ENCODE measurements around the gene KBTBD4.
"Not testable (repeated sequence)": the region's sequence is repeated elsewhere in the genome, so short reads cannot be mapped to it uniquely, and the experiment has no call there.

KBTBD4 gene

GRCh38 chr11:47550288-47551047 lies 28.3 kb downstream of the KBTBD4 start:
- H3K4me3 ChIP-seq (ENCODE audit: insufficient read depth, low read depth, low read length, poor library complexity, severe bottlenecking): no peak overlapping the region
- H3K27ac ChIP-seq (ENCODE audit: insufficient read depth, low read length, poor library complexity, severe bottlenecking): peak overlapping the region; percentile 83
- H3K36me3 ChIP-seq (ENCODE audit: control insufficient read depth, insufficient read depth, low read length): no peaks in the 10 kb centered on the region
- no peak for DNase-seq
- no peaks in the 10 kb centered on the region for H3K27me3 ChIP-seq (replicated peaks; ENCODE audit: control insufficient read depth, insufficient read depth, low read length, poor library complexity, severe bottlenecking)
- H3K4me1 ChIP-seq (ENCODE audit: control insufficient read depth, insufficient read depth, low read length, poor library complexity, severe bottlenecking): peaks cover 14% of the 10 kb centered on the region
- H3K9me3 ChIP-seq (ENCODE audit: control insufficient read depth, low read length): no peaks in the 10 kb centered on the region

- not testable (repeated sequence) for H3K27ac ChIP-seq (ENCODE audit: insufficient read depth, low read length, poor library complexity, severe bottlenecking); H3K9me3 ChIP-seq (ENCODE audit: control insufficient read depth, low read length); H3K4me3 ChIP-seq (ENCODE audit: insufficient read depth, low read depth, low read length, poor library complexity, severe bottlenecking); H3K36me3 ChIP-seq (ENCODE audit: control insufficient read depth, insufficient read depth, low read length); DNase-seq; H3K27me3 ChIP-seq (replicated peaks; ENCODE audit: control insufficient read depth, insufficient read depth, low read length, poor library complexity, severe bottlenecking)
- H3K4me1 ChIP-seq (ENCODE audit: control insufficient read depth, insufficient read depth, low read length, poor library complexity, severe bottlenecking): peaks cover 11% of the 10 kb centered on the region
Observed at GRCh38 chr11:47546274-47546673, 32.5 kb downstream of the KBTBD4 start.

- Histone ChIP-seq H3K36me3 (ENCODE audit: control insufficient read depth, insufficient read depth, low read length) (no peaks in the 10 kb centered on the region), H3K27me3 (replicated peaks; ENCODE audit: control insufficient read depth, insufficient read depth, low read length, poor library complexity, severe bottlenecking) (no peaks in the 10 kb centered on the region), H3K4me1 (ENCODE audit: control insufficient read depth, insufficient read depth, low read length, poor library complexity, severe bottlenecking) (peaks cover 8% of the 10 kb centered on the region), H3K9me3 (ENCODE audit: control insufficient read depth, low read length) (no peaks in the 10 kb centered on the region), H3K4me3 (ENCODE audit: insufficient read depth, low read depth, low read length, poor library complexity, severe bottlenecking) (no peak overlapping the region), H3K27ac (ENCODE audit: insufficient read depth, low read length, poor library complexity, severe bottlenecking) (no peak overlapping the region)
- DNase-seq: no peak
Observed at GRCh38 chr11:47545298-47545697, 33.5 kb downstream of the KBTBD4 start.

GRCh38 chr11:47541070-47541469 lies 37.7 kb downstream of the KBTBD4 start:
- no peak overlapping the region for H3K27ac ChIP-seq (ENCODE audit: insufficient read depth, low read length, poor library complexity, severe bottlenecking)

GRCh38 chr11:47539681-47540039 lies 39.1 kb downstream of the KBTBD4 start:
- DNase-seq: no peak
- Histone ChIP-seq H3K36me3 (ENCODE audit: control insufficient read depth, insufficient read depth, low read length) (peaks cover 4% of the 10 kb centered on the region), H3K27ac (ENCODE audit: insufficient read depth, low read length, poor library complexity, severe bottlenecking) (no peak overlapping the region), H3K27me3 (replicated peaks; ENCODE audit: control insufficient read depth, insufficient read depth, low read length, poor library complexity, severe bottlenecking) (no peaks in the 10 kb centered on the region), H3K4me3 (ENCODE audit: insufficient read depth, low read depth, low read length, poor library complexity, severe bottlenecking) (no peak overlapping the region), H3K4me1 (ENCODE audit: control insufficient read depth, insufficient read depth, low read length, poor library complexity, severe bottlenecking) (peaks cover 11% of the 10 kb centered on the region), H3K9me3 (ENCODE audit: control insufficient read depth, low read length) (no peaks in the 10 kb centered on the region)

More at GRCh38 chr11:47541070-47541469, 37.7 kb downstream of the KBTBD4 start:
- Histone ChIP-seq H3K4me3 (ENCODE audit: insufficient read depth, low read depth, low read length, poor library complexity, severe bottlenecking) (no peak overlapping the region), H3K4me1 (ENCODE audit: control insufficient read depth, insufficient read depth, low read length, poor library complexity, severe bottlenecking) (peaks cover 11% of the 10 kb centered on the region), H3K36me3 (ENCODE audit: control insufficient read depth, insufficient read depth, low read length) (no peaks in the 10 kb centered on the region), H3K9me3 (ENCODE audit: control insufficient read depth, low read length) (no peaks in the 10 kb centered on the region), H3K27me3 (replicated peaks; ENCODE audit: control insufficient read depth, insufficient read depth, low read length, poor library complexity, severe bottlenecking) (no peaks in the 10 kb centered on the region)
- DNase-seq: no peak

GRCh38 chr11:47538741-47539565 lies 39.8 kb downstream of the KBTBD4 start:
- Histone ChIP-seq H3K4me3 (ENCODE audit: insufficient read depth, low read depth, low read length, poor library complexity, severe bottlenecking) (no peak overlapping the region), H3K27ac (ENCODE audit: insufficient read depth, low read length, poor library complexity, severe bottlenecking) (no peak overlapping the region), H3K36me3 (ENCODE audit: control insufficient read depth, insufficient read depth, low read length) (peaks cover 4% of the 10 kb centered on the region), H3K9me3 (ENCODE audit: control insufficient read depth, low read length) (no peaks in the 10 kb centered on the region), H3K27me3 (replicated peaks; ENCODE audit: control insufficient read depth, insufficient read depth, low read length, poor library complexity, severe bottlenecking) (no peaks in the 10 kb centered on the region), H3K4me1 (ENCODE audit: control insufficient read depth, insufficient read depth, low read length, poor library complexity, severe bottlenecking) (peaks cover 11% of the 10 kb centered on the region)
- DNase-seq: no peak

GRCh38 chr11:47536915-47537314 lies 41.9 kb downstream of the KBTBD4 start:
- no peaks in the 10 kb centered on the region for H3K9me3 ChIP-seq (ENCODE audit: control insufficient read depth, low read length)
- peaks cover 4% of the 10 kb centered on the region for H3K36me3 ChIP-seq (ENCODE audit: control insufficient read depth, insufficient read depth, low read length)
- H3K27ac ChIP-seq (ENCODE audit: insufficient read depth, low read length, poor library complexity, severe bottlenecking): no peak overlapping the region
- DNase-seq: no peak
- H3K4me3 ChIP-seq (ENCODE audit: insufficient read depth, low read depth, low read length, poor library complexity, severe bottlenecking): no peak overlapping the region
- no peaks in the 10 kb centered on the region for H3K27me3 ChIP-seq (replicated peaks; ENCODE audit: control insufficient read depth, insufficient read depth, low read length, poor library complexity, severe bottlenecking)
- H3K4me1 ChIP-seq (ENCODE audit: control insufficient read depth, insufficient read depth, low read length, poor library complexity, severe bottlenecking): peaks cover 12% of the 10 kb centered on the region

- no peak overlapping the region for H3K27ac ChIP-seq (ENCODE audit: insufficient read depth, low read length, poor library complexity, severe bottlenecking)
- H3K27me3 ChIP-seq (replicated peaks; ENCODE audit: control insufficient read depth, insufficient read depth, low read length, poor library complexity, severe bottlenecking): no peaks in the 10 kb centered on the region
- no peaks in the 10 kb centered on the region for H3K9me3 ChIP-seq (ENCODE audit: control insufficient read depth, low read length)
- peaks cover 6% of the 10 kb centered on the region for H3K4me1 ChIP-seq (ENCODE audit: control insufficient read depth, insufficient read depth, low read length, poor library complexity, severe bottlenecking)
- H3K4me3 ChIP-seq (ENCODE audit: insufficient read depth, low read depth, low read length, poor library complexity, severe bottlenecking): no peak overlapping the region
- H3K36me3 ChIP-seq (ENCODE audit: control insufficient read depth, insufficient read depth, low read length): peaks cover 5% of the 10 kb centered on the region
- no peak for DNase-seq
Observed at GRCh38 chr11:47534704-47535251, 44.0 kb downstream of the KBTBD4 start.

- DNase-seq: no peak
- Histone ChIP-seq H3K4me3 (ENCODE audit: insufficient read depth, low read depth, low read length, poor library complexity, severe bottlenecking) (no peak overlapping the region), H3K4me1 (ENCODE audit: control insufficient read depth, insufficient read depth, low read length, poor library complexity, severe bottlenecking) (peaks cover 6% of the 10 kb centered on the region), H3K27ac (ENCODE audit: insufficient read depth, low read length, poor library complexity, severe bottlenecking) (no peak overlapping the region), H3K36me3 (ENCODE audit: control insufficient read depth, insufficient read depth, low read length) (peaks cover 8% of the 10 kb centered on the region), H3K9me3 (ENCODE audit: control insufficient read depth, low read length) (no peaks in the 10 kb centered on the region), H3K27me3 (replicated peaks; ENCODE audit: control insufficient read depth, insufficient read depth, low read length, poor library complexity, severe bottlenecking) (no peaks in the 10 kb centered on the region)
Observed at GRCh38 chr11:47533690-47534151, 45.0 kb downstream of the KBTBD4 start.

All from effector memory CD4-positive, alpha-beta T cell (primary cell).